Measurements from ENCODE around the gene CDH4. TPM values are rescaled to one million over a fixed set of nuclear protein-coding genes. Genes with fewer than 3 reads are reported as not detected.
A peak's percentile ranks its signal among the peaks of the same experiment; 100 is the strongest.

CDH4 gene
- total RNA-seq, 1 experiment from 2014 or later: 5.3 TPM

GRCh38 chr20:61797200-61797599 lies 545.1 kb downstream of the CDH4 start:
- no peaks in the 10 kb centered on the region; the same call in 1 of the 2 replicates for H3K36me3 Mint-ChIP-seq
- POLR2A ChIA-PET: no interaction called here
- DNase-seq (ENCODE audit: low spot score): peak; percentile 25

GRCh38 chr20:61797971-61798411 lies 545.9 kb downstream of the CDH4 start:
- ChIA-PET POLR2A (no interaction called here), CTCF (interaction anchor here (1.5 kb wide), 2 partner anchors 77 to 78 kb away, joined by 5 read pairs; no protein-coding TSS in a partner anchor)
- Mint-ChIP-seq H3K27ac (no peak overlapping the region), H3K27me3 (ENCODE audit: low read depth) (peaks cover 11% of the 10 kb centered on the region), H3K4me3 (no peak overlapping the region), H3K9me3 (peaks cover 4% of the 10 kb centered on the region), H3K4me1 (peaks cover 4% of the 10 kb centered on the region; the same call in 1 of the 2 replicates), H3K36me3 (no peaks in the 10 kb centered on the region; the same call in 1 of the 2 replicates)
- DNase-seq (ENCODE audit: low spot score) (no peak), ATAC-seq (no peak)
- TF ChIP-seq HMGXB4 (CRISPR knock-in tag; IDR thresholded peaks at IDR 0.05) (no peak), ZNF263 (CRISPR knock-in tag; IDR thresholded peaks at IDR 0.05; ENCODE audit: low read depth) (0 out of 2 replicates have a peak, but pooled peaks have one; percentile 23)

More at GRCh38 chr20:61797200-61797599, 545.1 kb downstream of the CDH4 start:
- ATAC-seq: peak; percentile 68
- TF ChIP-seq ESRRA (CRISPR knock-in tag; IDR thresholded peaks at IDR 0.05; ENCODE audit: borderline replicate concordance): no peak
- TF ChIP-seq ZNF121 (CRISPR knock-in tag; IDR thresholded peaks at IDR 0.05): 0 out of 2 replicates have a peak, but pooled peaks have one; percentile 6
- Mint-ChIP-seq H3K4me3 (no peak overlapping the region), H3K27me3 (ENCODE audit: low read depth) (peaks cover 11% of the 10 kb centered on the region), H3K9me3 (peaks cover 4% of the 10 kb centered on the region), H3K27ac (no peak overlapping the region), H3K4me1 (peaks cover 4% of the 10 kb centered on the region; the same call in 1 of the 2 replicates)
- CTCF ChIA-PET: interaction anchor here (0.7 to 1.5 kb wide), 3 partner anchors 78 to 99 kb away, joined by 3 to 5 read pairs (median 5); no protein-coding TSS in a partner anchor

GRCh38 chr20:61798632-61799031 lies 546.6 kb downstream of the CDH4 start:
- no peaks in the 10 kb centered on the region; the same call in 1 of the 2 replicates for H3K36me3 Mint-ChIP-seq
- H3K27me3 Mint-ChIP-seq (ENCODE audit: low read depth): peaks cover 16% of the 10 kb centered on the region
- no peak overlapping the region for H3K27ac Mint-ChIP-seq
- H3K4me3 Mint-ChIP-seq: no peak overlapping the region
- ChIA-PET CTCF (no interaction called here), POLR2A (no interaction called here)
- no peak for DNase-seq (ENCODE audit: low spot score)
- H3K9me3 Mint-ChIP-seq: peaks cover 4% of the 10 kb centered on the region
- peaks cover 8% of the 10 kb centered on the region for H3K4me1 Mint-ChIP-seq
- no peak for ATAC-seq
- TF ChIP-seq ZBTB21 (CRISPR knock-in tag; IDR thresholded peaks at IDR 0.05; ENCODE audit: borderline replicate concordance) (no peak), RORB (CRISPR knock-in tag; IDR thresholded peaks at IDR 0.05) (no peak), CDX4 (CRISPR knock-in tag; IDR thresholded peaks at IDR 0.05; ENCODE audit: borderline replicate concordance) (no peak), ZNF232 (CRISPR knock-in tag; IDR thresholded peaks at IDR 0.05) (no peak), ZNF121 (CRISPR knock-in tag; IDR thresholded peaks at IDR 0.05) (no peak), SP1 (CRISPR knock-in tag; conservative IDR thresholded peaks at IDR 0.05) (no peak), ERG (CRISPR knock-in tag; IDR thresholded peaks at IDR 0.05) (no peak), E2F4 (CRISPR knock-in tag; IDR thresholded peaks at IDR 0.05; ENCODE audit: borderline replicate concordance, low read depth) (no peak), ETV6 (CRISPR knock-in tag; IDR thresholded peaks at IDR 0.05) (no peak), KAT7 (CRISPR knock-in tag; IDR thresholded peaks at IDR 0.05; ENCODE audit: borderline replicate concordance) (no peak), SOX15 (CRISPR knock-in tag; IDR thresholded peaks at IDR 0.05) (no peak), NR2C2 (CRISPR knock-in tag; IDR thresholded peaks at IDR 0.05) (no peak), ARID4B (CRISPR knock-in tag; IDR thresholded peaks at IDR 0.05; ENCODE audit: borderline replicate concordance) (no peak), ATF6 (CRISPR knock-in tag; IDR thresholded peaks at IDR 0.05) (no peak)
